GM04504 (cell line): Measurements from ENCODE around the gene PTPN2.
"Not testable (repeated sequence)": the region's sequence is repeated elsewhere in the genome, so short reads cannot be mapped to it uniquely, and the experiment has no call there.

Experiments
- DNase-seq: peaks from one replicate; pipeline ENCODE4 v3.0.0-alpha.2; 2012; ENCODE audit warnings: low read depth

Gene PTPN2

GRCh38 chr18:12772111-12772510, 111.9 kb downstream of the PTPN2 start:
- no peak for DNase-seq

DNA sequence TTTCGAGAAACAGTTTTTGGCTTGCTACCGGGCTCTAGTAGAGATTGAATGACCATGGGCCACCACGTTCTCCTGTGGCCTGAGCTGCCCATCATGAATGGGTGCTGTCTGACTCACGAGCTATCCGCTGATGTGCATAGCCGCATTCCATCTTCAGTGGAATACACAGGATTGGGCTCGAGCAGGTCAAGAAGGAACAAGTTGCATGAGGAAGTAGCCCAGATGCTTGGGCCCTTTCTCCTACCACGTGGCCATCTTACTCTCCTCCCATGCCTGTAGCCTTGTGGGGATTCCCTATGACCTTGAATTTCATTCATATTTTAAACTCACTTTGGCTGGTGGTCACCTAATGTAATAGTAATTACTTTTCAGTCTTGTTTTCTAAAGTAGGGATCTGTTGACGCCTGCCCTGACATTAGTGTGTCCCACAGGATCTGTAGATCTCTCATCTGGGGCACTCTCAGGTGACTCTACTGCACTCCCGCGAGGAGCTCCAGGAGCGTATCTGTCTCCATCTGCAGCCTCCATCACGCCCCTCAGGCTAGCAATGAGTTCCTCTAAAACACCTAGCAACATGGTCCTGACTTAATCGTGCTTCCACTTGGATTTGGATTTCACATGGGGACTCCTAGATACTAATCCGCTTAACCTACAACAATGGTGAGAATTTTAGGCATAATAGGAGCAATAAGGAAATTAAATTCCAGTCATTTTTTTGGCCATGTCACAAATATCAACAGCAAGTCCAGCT, 113.4 kb downstream of the PTPN2 start:
- DNase-seq, result no peak

- no peak for DNase-seq
Observed at GRCh38 chr18:12769644-12770440, 114.2 kb downstream of the PTPN2 start.

- no peak for DNase-seq
Observed at GRCh38 chr18:12769136-12769535, 114.9 kb downstream of the PTPN2 start.

DNA sequence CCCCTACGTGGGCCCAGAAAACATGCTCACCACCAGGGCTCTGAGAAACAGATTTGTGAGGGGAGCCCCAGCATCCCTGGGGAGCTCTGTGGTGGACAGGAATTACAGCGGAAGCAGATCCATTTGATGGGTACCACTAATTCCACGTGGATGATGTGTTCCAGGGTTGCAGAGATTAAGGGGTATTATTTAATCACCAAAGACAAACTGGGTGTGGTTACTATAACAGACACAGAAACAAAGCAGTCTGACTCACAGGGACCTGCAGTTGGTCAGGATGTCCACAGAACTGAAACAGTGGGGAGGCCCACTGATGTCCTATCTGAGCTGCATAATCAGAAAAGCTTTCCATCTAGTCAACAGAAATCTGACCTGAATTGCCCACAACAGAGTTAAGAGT, 115.4 kb downstream of the PTPN2 start:
- no peak for DNase-seq

DNA sequence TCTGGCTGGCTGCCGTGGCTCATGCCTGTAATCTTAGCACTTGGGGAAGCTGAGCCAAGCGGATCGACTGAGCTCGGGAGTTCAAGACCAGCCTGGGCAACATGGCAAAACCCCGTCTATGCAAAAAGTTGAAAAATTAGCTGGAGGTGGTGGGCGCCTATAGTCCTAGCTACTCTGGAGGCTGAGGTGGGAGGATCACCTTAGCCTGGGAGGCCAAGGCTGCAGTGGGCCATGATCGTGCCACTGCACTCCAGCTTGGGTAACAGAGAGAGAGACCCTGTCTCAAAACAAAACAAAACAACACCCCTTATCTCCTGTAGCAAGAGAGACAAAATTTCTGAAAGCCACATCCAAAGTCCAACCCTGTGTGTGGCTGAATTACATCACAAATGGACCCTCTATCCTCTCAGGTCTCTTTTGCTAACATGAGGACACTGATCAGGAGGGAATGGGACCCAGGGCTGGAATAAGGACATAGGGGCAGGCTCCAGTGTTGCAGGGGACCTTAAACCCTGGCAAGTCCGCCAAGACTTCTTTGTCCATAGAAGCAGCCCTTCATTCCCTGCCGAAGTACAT, 116.4 kb downstream of the PTPN2 start:
- DNase-seq, result no peak

- DNase-seq, result no peak
Observed at GRCh38 chr18:12766986-12767433, 117.0 kb downstream of the PTPN2 start.

DNA sequence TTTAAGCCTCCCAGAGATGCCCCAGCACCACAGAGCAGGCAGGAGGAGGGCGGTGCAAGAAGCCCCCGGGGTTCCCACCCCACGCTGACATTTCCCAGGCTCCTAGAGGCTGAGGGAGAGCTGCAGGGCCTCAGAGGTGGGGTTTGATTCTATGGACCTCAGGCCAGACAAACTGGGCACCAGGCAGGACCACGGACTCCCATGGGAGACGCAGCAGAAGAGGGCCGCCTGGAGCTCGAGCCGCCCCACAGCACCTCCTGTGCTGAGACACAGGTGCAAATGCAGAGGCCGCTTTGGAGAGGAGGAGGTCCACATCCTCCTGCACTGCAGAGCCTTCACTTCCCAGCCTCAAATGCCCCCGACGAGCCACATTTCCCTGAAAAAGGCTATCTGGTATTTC, 118.5 kb downstream of the PTPN2 start:
- DNase-seq, result no peak

DNA sequence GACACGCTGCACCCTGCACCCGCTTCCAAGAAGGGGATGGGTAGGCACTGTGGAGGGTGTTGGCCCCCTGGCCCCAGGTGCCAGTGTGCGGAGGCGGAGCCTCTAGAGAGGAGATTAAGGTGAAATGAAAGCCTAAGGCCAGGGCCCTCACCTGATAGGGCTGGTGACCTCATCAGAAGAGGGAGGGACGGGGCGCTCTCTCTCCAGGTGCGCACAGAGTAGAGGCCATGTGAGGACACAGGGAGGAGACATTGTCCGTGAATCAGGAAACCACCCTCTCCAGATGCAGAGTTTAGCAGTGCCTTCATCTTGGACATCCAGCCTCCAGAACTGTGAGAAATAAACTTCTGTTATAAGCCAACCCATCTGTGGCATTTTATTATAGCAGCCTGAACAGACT, 118.9 kb downstream of the PTPN2 start:
- DNase-seq, result no peak

GRCh38 chr18:12758566-12758965, 125.5 kb downstream of the PTPN2 start:
- not testable (repeated sequence) for DNase-seq

DNA sequence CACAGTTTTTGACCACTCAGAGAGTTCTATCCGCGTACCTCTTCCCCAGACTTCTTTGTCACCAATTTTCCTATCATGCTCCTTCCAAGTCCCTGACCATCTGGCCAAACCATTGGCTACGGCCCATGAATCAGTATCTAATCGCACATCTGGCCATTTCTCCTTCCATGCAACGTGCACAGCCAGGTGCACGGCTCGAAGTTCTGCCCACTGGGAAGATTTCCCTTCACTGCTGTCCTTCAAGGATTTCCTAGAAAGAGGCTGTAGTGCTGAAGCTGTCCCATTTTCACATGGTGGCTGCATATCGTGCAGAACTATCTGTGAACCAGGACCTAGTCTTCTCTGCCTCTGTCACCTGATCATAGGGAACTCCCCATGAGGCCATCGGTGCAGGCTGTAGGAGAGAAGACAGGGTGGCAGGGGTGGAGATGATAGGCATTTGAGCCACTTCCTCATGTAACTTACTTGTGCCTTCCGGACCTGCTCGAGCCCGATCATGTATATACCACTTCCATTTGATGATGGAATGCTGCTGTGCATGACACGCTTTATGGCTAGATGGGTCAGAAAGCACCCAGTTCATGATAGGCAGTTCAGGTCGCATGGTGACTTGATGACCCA, 127.3 kb downstream of the PTPN2 start:
- not testable (repeated sequence) for DNase-seq

- DNase-seq, result not testable (repeated sequence)
Observed at GRCh38 chr18:12755606-12756005, 128.4 kb downstream of the PTPN2 start.

- no peak for DNase-seq
Observed at GRCh38 chr18:12754511-12754910, 129.5 kb downstream of the PTPN2 start.

DNA sequence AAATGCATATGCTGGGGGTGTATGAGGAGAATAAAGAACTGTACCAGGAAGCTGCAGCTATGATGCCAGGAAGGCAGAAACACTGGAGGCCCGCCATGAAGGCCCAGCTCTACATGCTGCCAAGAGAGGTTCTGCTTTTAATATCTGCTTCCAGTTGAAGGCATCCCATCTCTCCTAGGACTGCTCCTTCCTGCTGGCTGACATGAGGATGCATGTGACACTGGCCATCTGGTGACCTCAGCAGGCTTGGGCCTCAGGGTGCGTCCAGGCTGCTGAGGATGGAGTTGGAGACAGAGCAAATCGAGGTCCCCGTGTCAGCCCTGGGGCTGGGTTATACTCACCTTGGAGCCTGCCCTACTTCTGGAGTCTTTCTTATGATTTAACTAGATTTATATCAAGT, 132.1 kb downstream of the PTPN2 start:
- no peak for DNase-seq

GRCh38 chr18:12751503-12751884, 132.5 kb downstream of the PTPN2 start:
- DNase-seq, result no peak

DNA sequence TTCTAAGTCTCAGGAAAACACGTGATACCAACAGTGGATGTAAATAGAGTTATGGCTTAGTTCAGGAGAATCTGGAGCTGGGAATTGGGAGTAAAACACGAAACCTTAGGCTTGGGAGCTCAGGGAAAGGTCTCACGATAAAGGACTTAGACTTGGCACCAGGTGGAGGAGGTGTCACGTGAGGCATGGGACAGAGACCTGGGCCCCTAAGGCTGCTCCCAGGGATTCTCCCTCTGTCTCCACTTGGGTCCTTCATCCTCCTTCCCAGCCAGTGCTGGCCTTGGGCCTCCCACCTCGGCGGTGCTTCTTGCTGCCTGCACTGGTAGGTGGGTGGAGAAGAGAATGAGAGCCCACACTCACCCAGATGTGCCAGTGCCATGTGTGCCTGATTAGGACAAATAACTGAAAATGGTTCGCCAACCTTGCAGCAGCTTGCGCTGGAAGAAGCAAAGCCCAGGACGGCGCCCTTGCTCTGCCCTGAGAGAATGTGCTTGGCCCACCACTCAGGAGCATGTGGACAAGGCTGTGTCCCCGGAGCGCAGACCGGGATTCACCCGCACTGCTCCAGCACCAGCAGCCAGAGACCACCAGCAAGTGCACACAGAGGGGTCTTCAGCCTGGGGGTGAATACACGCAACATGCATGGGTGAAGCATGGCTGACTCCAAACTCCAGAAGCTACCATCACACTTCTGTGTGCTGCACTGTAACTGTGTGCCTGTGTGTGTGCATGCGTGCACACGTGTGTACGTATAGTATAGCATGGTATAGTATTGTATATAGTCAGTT, 133.1 kb downstream of the PTPN2 start:
- no peak for DNase-seq

DNA sequence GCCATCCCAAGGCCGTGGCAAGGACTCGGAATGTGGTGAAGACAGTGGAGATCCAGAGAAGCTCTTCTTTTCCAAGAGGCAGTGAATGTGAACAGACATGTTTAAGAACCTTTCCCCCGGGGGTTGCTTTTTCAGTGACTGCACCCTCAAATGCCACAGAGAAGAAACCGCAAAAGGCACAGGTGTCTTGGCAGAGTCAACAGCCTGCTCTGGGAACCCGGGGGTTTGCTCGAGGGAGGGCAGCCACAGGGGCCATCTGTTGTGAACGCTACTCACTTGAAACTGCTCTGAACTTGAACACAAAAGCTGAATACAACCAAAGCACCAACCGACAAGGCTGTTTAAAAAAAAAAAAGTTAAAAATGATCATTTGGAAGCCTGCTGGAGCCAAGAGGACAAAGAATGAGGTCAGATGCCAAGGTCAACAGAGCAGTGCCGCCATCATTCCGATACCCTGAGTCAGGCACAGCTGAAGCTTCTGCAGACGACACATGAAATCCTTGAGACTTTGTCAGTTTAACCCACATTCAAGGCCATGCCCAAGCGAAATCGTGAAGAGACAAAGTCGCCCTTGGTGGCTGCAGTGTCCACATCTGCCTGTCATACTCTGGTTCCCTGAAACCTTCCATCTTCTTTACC, 133.8 kb downstream of the PTPN2 start:
- no peak for DNase-seq

- no peak for DNase-seq
Observed at GRCh38 chr18:12749121-12749520, 134.9 kb downstream of the PTPN2 start.

- no peak for DNase-seq
Observed at GRCh38 chr18:12748671-12749070, 135.4 kb downstream of the PTPN2 start.

GRCh38 chr18:12747530-12748315, 136.3 kb downstream of the PTPN2 start:
- DNase-seq, result no peak
